HK-2 (cell line): ENCODE data around the gene ASCC1.
"Not testable (repeated sequence)": the region's sequence is repeated elsewhere in the genome, so short reads cannot be mapped to it uniquely, and the experiment has no call there.

ENCODE experiments used
- DNase-seq: peaks from one replicate; pipeline ENCODE4 v3.0.0-alpha.2; 2018; ENCODE audit not compliant: unreplicated experiment

The ASCC1 gene

DNA sequence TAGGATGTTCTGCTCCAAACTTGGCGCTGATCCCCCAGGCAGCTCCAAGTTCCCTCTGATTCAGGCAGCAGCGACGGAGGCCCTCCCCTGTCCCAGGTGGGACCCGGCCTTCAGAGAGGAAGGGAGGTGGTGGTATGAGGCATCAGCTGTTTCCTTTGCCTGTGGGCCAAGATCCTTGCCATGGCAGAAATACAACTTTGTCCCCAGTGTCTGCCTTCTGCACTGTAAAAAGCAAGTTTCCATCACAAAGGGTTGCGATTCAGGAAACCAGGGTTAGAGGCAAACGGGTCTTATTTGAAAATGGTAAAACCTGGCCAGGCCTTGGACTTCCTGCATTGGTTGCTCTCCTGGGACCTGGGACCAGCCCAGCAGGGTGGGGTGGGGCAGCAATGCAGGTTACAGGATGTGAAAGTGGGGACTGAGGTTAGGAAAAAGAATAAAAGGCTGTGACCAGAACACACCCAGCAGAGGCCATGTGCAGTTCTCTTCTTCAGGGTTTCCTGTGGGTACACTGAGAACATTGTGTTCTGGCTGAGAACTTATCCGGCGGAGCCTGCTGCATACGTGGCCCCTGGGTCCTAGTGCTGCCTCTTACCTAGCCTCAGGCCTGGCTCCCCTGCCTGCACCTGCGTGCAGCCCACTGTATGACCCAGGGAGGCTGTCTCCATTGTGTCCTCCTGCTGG lies 32.5 kb upstream of the ASCC1 start:
- no peak for DNase-seq

DNA sequence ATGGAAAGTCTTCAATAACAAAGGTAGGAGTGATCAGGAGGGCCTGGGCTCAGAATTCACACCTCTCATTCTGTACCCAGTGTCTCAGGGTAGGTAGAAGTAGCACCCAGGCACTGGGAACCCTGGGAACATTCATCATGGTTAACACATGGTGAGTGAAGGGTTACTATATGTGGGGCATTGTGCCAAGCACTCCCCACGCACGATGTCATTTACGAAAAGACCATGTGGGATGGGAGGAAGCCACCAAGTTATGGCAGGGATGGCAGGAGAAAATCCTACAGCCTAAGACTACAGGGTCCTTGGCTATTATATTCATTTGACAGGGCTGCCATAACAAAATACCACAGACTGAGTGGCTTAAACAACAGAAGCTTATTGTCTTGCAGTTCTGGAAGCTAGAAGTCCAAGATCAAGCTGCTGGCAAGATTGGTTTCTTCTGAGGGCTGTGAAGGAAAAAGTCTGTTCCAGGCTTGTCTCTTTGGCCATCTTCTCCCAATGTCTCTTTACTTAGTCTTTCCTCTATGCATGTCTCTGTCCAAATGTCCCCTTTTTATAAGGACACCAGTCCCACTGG lies 30.0 kb upstream of the ASCC1 start:
- DNase-seq = no peak

GRCh38 chr10:72244573-72245038 lies 28.5 kb upstream of the ASCC1 start:
- DNase-seq = no peak

GRCh38 chr10:72243822-72244437 lies 27.9 kb upstream of the ASCC1 start:
- peak; percentile 59 for DNase-seq

DNA sequence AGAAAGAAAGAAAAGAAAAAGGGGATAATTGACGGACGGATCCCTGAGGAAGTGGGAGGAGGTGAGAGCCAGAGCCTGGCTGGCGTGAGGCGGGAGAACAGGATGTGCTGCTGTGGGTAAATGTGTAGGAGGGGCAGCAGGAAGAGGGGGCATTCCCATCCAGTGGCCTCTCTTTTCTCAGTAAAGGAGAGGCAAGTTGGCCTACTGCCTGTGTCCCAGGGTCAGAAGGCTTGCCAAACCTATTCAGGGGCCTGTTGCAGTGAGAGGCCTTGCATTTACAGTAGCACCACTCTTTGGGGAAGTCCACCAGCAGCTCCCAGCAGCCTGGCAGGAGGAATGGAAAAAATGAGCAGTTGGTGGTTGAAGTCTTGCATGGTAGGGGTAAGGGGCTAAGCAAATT lies 26.6 kb upstream of the ASCC1 start:
- no peak for DNase-seq

DNA sequence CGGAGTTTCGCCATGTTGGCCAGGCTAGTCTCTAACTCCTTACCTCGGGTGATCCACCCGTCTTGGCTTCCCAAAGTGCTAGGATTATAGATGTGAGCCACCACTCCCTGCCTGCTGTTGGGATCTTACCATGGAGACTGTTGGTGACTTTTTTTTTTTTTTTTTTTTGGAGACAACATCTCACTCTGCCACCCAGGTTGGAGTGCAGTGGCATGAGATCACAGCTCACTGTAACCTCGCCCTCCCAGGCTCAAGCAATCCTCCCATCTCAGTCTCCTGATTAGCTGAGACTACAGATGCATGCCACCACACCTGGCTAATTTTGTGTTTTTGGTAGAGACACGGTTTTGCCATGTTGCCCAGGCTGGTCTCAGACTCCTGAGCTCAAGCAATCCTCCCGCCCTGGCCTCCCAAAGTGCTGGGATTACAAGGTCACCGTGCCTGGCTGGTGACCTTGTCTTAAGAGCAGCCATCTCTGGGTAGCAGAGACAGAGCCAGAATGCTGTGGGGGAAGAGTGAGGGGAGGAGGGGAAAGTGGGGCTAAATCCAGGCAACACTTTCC lies 25.7 kb upstream of the ASCC1 start:
- no peak for DNase-seq

GRCh38 chr10:72240371-72240770 lies 24.3 kb upstream of the ASCC1 start:
- no peak for DNase-seq

GRCh38 chr10:72239409-72239808 lies 23.3 kb upstream of the ASCC1 start:
- no peak for DNase-seq

DNA sequence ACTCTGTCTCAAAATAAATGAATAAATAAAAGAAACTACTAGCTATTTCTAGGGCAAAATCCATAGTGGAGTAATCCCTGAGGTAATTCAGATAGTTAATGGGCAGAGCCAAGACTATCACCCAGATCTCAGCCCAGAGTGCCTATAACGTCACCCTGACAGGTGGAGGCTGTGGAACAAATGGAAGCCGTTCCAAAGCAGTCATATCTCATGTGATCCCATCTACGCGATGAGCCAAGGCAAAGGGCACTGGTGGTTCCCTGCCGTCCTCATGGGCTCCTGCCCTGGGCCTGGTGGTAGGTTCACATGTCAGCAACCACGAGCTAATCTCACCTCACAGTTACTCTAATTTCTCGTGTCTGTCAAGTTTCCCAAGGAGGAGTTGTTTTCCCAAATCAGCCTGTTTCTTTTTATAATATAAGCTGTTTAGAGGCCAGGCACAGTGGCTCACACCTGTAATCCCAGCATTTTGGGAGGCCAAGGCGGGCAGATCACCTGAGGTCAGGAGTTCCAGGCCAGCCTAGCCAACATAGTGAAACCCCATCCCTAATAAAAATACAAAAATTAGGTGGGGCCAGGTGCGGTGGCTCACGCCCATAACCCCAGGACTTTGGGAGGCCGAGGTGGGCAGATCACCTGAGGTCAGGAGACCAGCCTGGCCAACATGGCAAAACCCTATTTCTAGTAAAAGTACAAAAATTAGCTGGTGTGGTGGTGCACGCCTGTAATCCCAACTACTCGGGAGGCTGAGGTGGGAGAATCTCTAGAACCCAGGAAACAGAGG lies 22.5 kb upstream of the ASCC1 start:
- no peak for DNase-seq

DNA sequence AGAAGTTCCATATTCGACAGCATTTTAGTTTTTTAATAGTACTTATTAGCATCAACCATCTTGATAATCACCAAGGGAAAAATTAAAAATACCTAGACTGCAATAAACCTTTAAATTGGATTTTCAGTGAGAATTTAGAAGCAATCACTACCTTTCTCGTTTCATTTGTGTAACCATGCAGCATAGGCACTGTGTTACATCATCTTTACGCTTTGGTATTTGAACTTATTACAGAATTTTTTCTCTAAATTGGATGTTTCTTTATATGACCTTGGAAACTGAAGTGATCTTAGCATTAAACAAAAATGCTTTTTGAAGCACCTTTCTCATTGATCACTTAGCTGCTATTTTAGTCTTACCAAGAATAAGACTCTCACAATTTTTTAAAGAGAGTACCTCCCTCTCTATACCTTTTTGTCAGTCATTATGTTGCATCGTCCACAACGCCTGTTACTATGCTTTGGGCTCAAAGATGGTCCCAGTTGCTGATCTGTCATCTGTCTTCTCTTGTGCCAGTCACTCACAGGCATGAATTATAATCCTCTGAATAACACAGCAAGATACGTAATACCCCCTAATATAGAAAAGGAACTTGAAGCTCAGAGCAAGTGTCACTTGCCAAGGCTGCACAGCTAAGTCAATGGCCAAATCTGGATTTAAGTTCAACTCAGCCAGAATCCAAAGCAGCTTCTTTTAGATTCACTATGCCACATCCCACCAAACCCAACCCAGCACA lies 19.6 kb upstream of the ASCC1 start:
- DNase-seq = no peak

DNA sequence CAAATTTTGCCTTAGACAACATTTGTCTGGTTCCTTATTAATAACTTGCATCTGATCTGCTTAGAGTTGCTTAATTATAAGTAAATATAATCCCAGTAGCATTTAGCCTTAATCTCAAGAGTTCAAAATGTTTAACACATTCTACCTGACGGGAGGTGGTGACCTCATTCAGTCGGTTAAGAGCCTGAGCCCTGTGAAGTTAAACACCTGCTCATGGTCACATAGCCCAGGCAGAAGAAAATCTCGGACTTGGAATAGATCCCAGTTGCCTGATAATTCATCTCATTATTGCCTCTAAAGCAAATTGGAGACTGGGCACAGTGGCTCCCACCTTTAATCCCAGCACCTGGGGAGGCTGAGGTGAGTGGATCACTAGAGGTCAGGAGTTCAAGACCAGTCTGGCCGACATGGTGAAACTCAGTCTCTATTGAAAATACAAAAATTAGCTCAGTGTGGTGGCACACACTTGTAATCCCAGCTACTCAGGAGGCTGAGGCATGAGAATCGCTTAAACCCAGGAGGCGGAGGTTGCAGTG lies 18.6 kb upstream of the ASCC1 start:
- no peak for DNase-seq

GRCh38 chr10:72233621-72234020 lies 17.5 kb upstream of the ASCC1 start:
- no peak for DNase-seq

DNA sequence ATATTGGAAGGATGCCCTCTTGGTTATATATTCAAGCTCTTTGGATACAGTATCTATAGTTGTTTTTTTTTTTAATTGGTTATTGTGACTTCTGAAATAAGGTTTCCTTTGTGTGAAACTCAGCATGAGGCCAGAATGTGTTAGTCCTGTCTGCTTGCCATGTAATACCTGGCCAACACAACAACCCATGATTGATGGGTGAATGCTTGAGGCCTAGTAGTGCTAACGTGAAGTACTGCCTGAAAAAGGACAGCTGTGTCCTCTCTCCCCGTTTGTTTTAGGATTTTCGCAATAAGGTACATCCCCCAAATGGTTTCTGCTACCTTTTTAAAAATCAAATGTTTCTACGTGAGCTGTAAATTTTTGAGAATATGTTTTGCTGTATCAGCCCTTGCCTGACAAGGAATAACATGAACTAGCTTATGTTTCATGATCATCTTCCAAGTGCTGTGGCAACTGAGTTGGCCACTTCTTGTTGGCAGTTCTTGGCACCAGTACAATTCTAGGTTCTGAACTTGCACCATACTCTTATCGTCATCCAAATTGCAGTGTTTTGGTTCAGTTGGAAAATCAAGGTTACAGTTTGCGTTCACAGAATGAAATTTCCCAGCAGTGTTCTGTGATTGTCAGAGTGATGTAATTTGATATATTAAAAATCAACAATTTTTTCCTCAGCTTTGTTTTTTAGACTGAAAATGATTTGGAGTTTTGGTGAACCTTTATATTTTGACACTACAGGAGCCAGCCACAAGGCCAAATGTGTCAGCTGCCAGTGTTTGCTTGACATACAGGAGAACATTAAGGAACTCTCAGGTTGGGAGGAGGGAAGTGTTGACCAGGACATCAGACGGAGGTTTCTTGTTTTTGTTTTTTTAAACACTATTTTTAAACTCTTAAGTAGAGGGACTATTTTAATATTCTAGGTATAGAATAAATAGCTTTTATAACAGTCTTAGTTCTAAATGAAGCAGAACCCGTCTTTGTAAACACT lies 13.5 kb upstream of the ASCC1 start:
- DNase-seq = no peak

DNA sequence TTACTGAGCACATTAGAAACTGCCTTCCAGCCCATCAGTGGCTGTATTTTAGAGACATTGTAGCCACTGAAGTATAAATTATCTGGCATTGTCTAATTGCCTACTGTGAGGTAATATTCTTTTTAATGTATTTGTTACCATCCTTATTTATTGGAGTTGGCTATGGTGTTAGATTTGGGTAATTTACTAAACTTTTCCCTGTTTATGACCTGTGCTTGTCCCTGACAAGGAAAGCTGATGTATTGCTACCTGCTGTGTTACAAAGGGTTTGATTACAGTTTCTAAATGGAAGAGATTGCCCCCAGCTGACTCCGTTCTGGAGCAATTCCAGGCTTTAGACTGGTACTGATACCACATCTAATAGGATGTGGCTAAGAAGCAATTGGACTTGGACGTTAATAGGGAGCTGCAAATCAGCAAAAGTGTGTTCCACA lies 12.3 kb upstream of the ASCC1 start:
- DNase-seq = no peak

- no peak for DNase-seq
Observed at GRCh38 chr10:72227826-72228225, 11.8 kb upstream of the ASCC1 start.

GRCh38 chr10:72226418-72227027 lies 10.4 kb upstream of the ASCC1 start:
- no peak for DNase-seq

DNA sequence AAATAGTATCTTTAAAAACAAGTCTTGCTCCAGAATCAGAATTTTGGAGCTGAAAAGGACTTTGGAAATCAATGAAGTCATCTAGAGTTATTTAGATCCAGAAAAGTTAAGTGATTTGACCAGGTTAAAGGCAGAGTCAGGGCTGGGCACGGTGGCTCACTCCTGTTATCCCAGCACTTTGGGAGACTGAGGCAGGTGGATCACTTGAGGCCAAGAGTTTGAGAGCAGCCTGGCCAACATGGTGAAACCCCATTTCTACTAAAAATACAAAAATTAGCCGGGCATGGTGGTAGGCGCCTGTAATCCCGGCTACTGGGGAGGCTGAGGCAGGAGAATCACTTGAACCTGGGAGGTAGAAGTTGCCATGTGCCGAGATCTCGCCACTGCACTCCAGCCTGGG lies 8.1 kb upstream of the ASCC1 start:
- DNase-seq = not testable (repeated sequence)

DNA sequence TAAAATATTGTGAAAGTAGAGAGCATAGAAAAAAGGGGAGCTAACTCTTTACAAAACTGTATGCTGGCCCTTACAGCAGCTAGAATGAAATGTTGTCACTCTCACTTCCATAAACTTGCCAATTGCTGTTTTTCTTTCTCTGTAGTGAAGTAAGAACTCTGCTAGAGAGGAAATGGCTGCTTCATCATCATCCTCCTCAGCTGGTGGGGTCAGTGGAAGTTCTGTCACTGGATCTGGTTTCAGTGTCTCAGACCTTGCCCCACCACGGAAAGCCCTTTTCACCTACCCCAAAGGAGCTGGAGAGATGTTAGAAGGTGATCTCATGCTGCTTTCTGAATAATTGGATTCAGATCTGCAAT lies 7.6 kb upstream of the ASCC1 start:
- no peak for DNase-seq

DNA sequence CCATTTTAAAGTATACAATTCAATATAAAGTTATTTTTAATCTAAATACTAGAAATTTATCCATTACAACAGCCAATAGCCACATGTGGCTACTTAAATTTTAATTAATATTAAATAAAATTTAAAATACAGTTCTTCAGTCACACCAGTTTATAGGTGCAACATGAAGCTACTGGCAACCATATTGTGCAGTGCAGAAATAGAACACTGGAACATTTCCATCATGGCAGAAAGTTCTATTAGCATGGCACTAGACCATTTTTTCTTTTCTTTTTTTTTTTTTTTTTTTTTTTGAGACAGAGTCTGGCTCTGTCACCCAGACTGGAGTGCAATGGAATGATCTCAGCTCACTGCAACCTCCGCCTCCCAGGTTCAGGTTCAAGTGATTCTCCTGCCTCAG lies 5.2 kb upstream of the ASCC1 start:
- no peak for DNase-seq

DNA sequence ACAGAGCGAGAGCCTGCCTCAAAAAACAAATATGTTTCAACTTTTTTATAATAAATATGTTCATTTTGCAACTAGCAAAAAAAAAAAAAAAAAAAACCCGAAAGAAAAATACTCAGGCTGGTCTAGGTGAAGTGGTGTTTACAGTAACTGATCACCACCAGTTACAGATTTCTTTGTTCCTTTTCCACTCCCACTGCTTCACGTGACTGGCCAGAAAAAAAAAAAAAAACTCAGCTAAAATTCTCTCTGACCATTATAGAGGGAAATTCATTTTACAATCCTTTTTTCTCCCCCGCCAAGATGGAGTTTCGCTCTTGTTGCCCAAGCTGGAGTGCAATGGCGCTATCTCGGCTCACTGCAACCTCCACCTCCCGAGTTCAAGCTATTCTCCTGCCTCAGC lies 4.6 kb upstream of the ASCC1 start:
- DNase-seq = no peak
